Gastrocnemius medialis (tissue), 4 donors: Measurements from ENCODE around the gene MDH2. TPM values are rescaled to one million over a fixed set of nuclear protein-coding genes. Genes with fewer than 3 reads are reported as not detected.

ENCODE experiments used
- ATAC-seq, 2 donors: fragments of 150-250 bp; one replicate each; pipeline ENCODE4 v1.9.1; 2016
- DNase-seq, 2 donors: peaks; one replicate each; pipeline ENCODE4 v3.0.0-alpha.2; 2019
- H3K27ac ChIP-seq, 4 donors: fragments of 200-600 bp; sonication (generic); 1 replicate in 1 of 4; 2 replicates in 3 of 4; pipeline ENCODE4 v1.5.1; 2016 to 2018; ENCODE audit warnings: mild to moderate bottlenecking in 2 of 4, moderate library complexity in 1 of 4
- H3K27me3 ChIP-seq, 3 donors: fragments of 200-600 bp; sonication (generic) in 2 of 3; 1 replicate in 1 of 3; 2 replicates in 2 of 3; pipeline versions ENCODE4 v1.5.1 to v1.6.0; 2016 to 2019; ENCODE audit warnings: mild to moderate bottlenecking in 1 of 3, moderate library complexity in 1 of 3
- H3K36me3 ChIP-seq, 2 donors: fragments of 200-600 bp; sonication (generic) in 1 of 2; one replicate each; pipeline ENCODE4 v1.5.1; 2017 to 2018
- H3K4me1 ChIP-seq, 2 donors: fragments of 200-600 bp; sonication (generic) in 1 of 2; one replicate each; pipeline ENCODE4 v1.5.1; 2016 to 2017; ENCODE audit warnings: mild to moderate bottlenecking in 2 of 2
- H3K4me3 ChIP-seq, 4 donors: fragments of 200-600 bp; sonication (generic) in 3 of 4; 1 replicate in 1 of 4; 2 replicates in 3 of 4; pipeline ENCODE4 v1.5.1; 2016 to 2019; ENCODE audit warnings: mild to moderate bottlenecking in 2 of 4
- H3K9me3 ChIP-seq, 3 donors: fragments of 200-600 bp; sonication (generic) in 2 of 3; 1 replicate in 1 of 3; 2 replicates in 2 of 3; pipeline ENCODE4 v1.5.1; 2016 to 2019
- CTCF ChIP-seq, 5 experiments: fragments of 450-650 bp in 3 of 5; fragments of 200-600 bp in 2 of 5; sonication (generic) in 2 of 5; IDR thresholded peaks in 4 of 5; conservative IDR thresholded peaks in 1 of 5; 1 replicate in 4 of 5; 2 replicates in 1 of 5; pipeline ENCODE4 v1.5.1; 2016 to 2019; ENCODE audit warnings: antibody characterized with exemption in 5 of 5, mild to moderate bottlenecking in 3 of 5, moderate library complexity in 3 of 5
- POLR2A ChIP-seq, 2 donors: fragments of 450-650 bp; IDR thresholded peaks; one replicate each; pipeline ENCODE4 v1.6.1; 2017; ENCODE audit warnings: antibody characterized with exemption in 2 of 2, mild to moderate bottlenecking in 2 of 2, moderate library complexity in 2 of 2
- in situ Hi-C, 4 donors: fragments of 200-750 bp; cut with MboI; loops; one replicate each; pipeline versions ENCODE4 v1.15.0 to v1.8.0; 2017; ENCODE audit warnings: low sequenced_read_pairs in 4 of 4
- intact Hi-C: fragments of 100-400 bp; cut with DNase I; formaldehyde crosslinking; loops from one replicate; pipeline ENCODE4 v1.15.1; 2023; ENCODE audit warnings: low total_unique reads
- total RNA-seq, 4 donors: library from RNA; depleted of rRNA; stranded (reverse); fragments of >200 nt; gene quantifications; one replicate each; pipeline versions ENCODE4 v1.1.0 to v1.2.3, GENCODE V29; 2016

The MDH2 gene
- total RNA-seq, 4 donors from 2014 or later, result 236 to 344 (median 284) TPM

- ATAC-seq (no peak), DNase-seq (peak in 1 of 2 donors; percentile 12)
- in situ Hi-C loops (no loop called here), intact Hi-C loops (no loop called here)
- no peaks in the 10 kb centered on the region for H3K27me3 ChIP-seq
- H3K4me1 ChIP-seq, result peaks cover 0 to 9% of the 10 kb centered on the region in 2 donors
- H3K27ac ChIP-seq, result no peak overlapping the region
- peaks cover 0 to 4% of the 10 kb centered on the region in 2 donors for H3K36me3 ChIP-seq
- no peak for TF ChIP-seq POLR2A (IDR thresholded peaks at IDR 0.05)
- no peak for TF ChIP-seq CTCF (IDR thresholded peaks at IDR 0.05 in 4 of 5, conservative IDR thresholded peaks at IDR 0.05 in 1 of 5)
- no peaks in the 10 kb centered on the region for H3K9me3 ChIP-seq
- H3K4me3 ChIP-seq, result no peak overlapping the region
These were observed 24.6 kb downstream of the MDH2 start for GRCh38 chr7:76072243-76073148.

- no peak for DNase-seq
- ATAC-seq, result no peak
- Histone ChIP-seq H3K27me3 (no peaks in the 10 kb centered on the region), H3K36me3 (no peaks in the 10 kb centered on the region), H3K4me1 (peaks cover 0 to 9% of the 10 kb centered on the region in 2 donors), H3K4me3 (no peak overlapping the region), H3K27ac (no peak overlapping the region), H3K9me3 (no peaks in the 10 kb centered on the region)
- in situ Hi-C loops (no loop called here), intact Hi-C loops (no loop called here)
- TF ChIP-seq POLR2A (IDR thresholded peaks at IDR 0.05), result no peak
- no peak for TF ChIP-seq CTCF (IDR thresholded peaks at IDR 0.05 in 4 of 5, conservative IDR thresholded peaks at IDR 0.05 in 1 of 5)
These were observed 25.6 kb downstream of the MDH2 start for GRCh38 chr7:76073335-76073990.

- H3K27me3 ChIP-seq, result no peaks in the 10 kb centered on the region
- DNase-seq (no peak), ATAC-seq (no peak)
- H3K4me3 ChIP-seq, result no peak overlapping the region
- TF ChIP-seq CTCF (IDR thresholded peaks at IDR 0.05 in 4 of 5, conservative IDR thresholded peaks at IDR 0.05 in 1 of 5), result no peak
- TF ChIP-seq POLR2A (IDR thresholded peaks at IDR 0.05), result no peak
- peaks cover 0 to 4% of the 10 kb centered on the region in 2 donors for H3K4me1 ChIP-seq
- H3K9me3 ChIP-seq, result no peaks in the 10 kb centered on the region
- intact Hi-C loops, result no loop called here
- in situ Hi-C loops, result no loop called here
- no peaks in the 10 kb centered on the region for H3K36me3 ChIP-seq
- no peak overlapping the region for H3K27ac ChIP-seq
These were observed 26.5 kb downstream of the MDH2 start for GRCh38 chr7:76074306-76074971.

GRCh38 chr7:76074972-76075370 is 27.1 kb downstream of the MDH2 start:
- no peaks in the 10 kb centered on the region for H3K9me3 ChIP-seq
- no peak overlapping the region for H3K27ac ChIP-seq
- no peak for ATAC-seq
- in situ Hi-C loops (no loop called here), intact Hi-C loops (no loop called here)
- H3K27me3 ChIP-seq, result no peaks in the 10 kb centered on the region
- TF ChIP-seq CTCF (IDR thresholded peaks at IDR 0.05 in 4 of 5, conservative IDR thresholded peaks at IDR 0.05 in 1 of 5), result no peak
- TF ChIP-seq POLR2A (IDR thresholded peaks at IDR 0.05), result no peak
- H3K36me3 ChIP-seq, result no peaks in the 10 kb centered on the region
- no peaks in the 10 kb centered on the region for H3K4me1 ChIP-seq
- no peak overlapping the region for H3K4me3 ChIP-seq
- no peak for DNase-seq
